HG03575 (cell line): ENCODE measurements around the gene LRRC4B.
"Not testable (repeated sequence)": the region's sequence is repeated elsewhere in the genome, so short reads cannot be mapped to it uniquely, and the experiment has no call there.

Experiments used
- ATAC-seq: cut with Tn5 transposase; IDR thresholded peaks from one replicate; pipeline ENCODE4 v1.9.1; 2021; ENCODE audit not compliant: unreplicated experiment, insufficient number of reproducible peaks, low FRiP score; ENCODE audit errors: extremely low read depth

Gene LRRC4B

GRCh38 chr19:50536662-50537305 is 31.5 kb downstream of the LRRC4B start:
- no peak for ATAC-seq

DNA sequence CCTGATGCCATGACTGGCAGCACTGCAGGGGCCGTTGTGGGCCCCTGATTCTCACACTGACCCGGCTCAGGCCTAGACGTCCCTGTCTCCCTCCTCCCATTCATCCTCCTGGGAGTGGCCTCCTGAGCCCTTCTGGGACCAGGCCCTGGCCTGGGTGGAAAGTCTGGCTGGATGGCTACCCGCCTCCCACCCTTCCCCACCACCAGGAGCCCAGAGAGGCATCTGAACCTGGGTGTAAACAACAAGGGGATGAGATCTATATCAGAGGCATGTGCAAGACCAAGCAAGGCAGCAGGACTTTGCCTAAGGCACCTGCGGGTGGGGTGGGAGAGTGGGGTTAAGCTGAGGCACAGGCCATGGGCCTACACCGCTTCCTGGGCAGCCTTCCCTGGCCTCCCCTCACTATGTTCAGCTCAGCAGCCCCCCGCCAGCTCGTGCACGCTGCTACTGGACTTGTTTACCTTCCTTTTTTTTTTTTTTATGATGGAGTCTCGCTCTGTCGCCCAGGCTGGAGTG is 32.5 kb downstream of the LRRC4B start:
- ATAC-seq, result no peak

DNA sequence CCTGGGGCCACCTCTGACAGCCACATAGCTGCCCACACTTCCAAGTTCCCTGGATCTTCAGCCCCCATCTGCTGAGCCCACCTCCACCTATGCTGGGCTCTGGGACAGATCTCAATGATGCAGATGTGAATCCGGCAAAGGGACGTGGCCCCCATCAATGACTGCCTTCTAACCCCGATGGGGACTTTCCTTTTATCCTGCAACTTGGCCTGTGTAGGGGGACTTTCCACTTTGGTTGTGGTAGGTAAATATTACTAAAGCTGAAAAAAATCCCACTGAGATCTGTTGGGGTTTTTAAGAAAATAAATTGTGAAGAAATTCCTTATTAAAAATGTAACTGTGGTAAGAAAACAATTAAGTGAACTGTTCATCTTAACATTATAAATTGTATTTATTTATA is 33.8 kb downstream of the LRRC4B start:
- ATAC-seq, result no peak

DNA sequence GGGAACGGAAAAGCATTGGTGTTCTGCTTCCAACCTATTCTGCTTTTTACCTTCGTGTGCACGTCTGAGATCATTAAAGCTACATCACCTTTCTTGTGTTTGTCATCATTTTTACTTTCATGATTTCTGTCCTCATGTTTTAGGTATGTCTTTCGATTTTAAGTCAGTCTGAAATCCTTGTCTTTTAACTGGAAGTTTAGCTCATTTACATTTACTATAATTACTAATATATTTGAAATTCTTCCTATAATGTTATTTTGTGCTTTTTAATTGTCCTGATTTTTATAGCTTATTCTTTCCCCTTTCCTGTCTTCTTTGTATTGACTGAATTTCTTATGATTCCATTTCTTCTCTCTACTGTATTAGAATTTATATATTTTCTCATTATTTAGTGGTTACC is 35.3 kb downstream of the LRRC4B start:
- no peak for ATAC-seq

DNA sequence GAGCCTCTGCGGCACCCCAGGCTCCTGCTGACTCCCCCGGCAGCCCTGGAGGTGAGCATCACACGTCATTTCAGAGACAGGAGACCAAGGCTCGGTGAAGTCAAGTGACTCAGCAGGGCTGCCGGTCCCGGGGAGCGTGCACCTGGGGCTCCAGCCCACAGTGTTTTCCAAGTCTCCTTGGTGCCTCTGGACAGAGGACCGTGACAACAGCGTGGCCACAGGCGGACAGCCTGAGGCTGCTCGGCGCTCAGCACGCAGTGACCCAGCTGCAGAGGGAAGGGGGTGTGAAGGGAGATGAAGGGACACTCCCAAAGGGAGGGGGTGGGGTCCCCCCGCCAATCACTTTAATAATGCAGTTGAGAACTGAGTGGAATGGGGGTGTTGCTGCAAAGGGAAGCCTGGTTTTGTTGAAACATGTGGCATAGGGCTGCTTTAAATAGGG is 37.0 kb downstream of the LRRC4B start:
- no peak for ATAC-seq

GRCh38 chr19:50528052-50528451 is 40.2 kb downstream of the LRRC4B start:
- not testable (repeated sequence) for ATAC-seq

DNA sequence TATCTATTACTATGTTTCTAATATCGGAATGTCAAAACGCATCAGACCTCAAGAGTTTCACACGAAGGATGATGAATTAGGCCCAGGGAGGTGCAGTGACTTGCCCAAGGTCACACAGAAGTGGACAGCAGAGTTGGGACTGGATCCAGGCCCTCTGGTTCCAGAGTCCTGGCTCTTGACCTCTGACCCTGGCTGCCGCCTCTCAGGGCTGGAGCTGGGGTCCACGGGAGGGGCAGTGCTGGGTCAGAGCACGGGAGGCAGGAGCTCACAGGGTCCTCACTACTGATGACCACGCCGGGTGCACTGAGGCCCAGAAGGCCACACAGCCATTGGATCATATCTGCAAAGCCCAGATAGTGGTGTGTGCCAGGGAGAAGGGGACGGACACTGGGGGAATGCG is 45.4 kb downstream of the LRRC4B start:
- ATAC-seq, result no peak

- no peak for ATAC-seq
Observed at GRCh38 chr19:50520822-50521465, 47.3 kb downstream of the LRRC4B start.

DNA sequence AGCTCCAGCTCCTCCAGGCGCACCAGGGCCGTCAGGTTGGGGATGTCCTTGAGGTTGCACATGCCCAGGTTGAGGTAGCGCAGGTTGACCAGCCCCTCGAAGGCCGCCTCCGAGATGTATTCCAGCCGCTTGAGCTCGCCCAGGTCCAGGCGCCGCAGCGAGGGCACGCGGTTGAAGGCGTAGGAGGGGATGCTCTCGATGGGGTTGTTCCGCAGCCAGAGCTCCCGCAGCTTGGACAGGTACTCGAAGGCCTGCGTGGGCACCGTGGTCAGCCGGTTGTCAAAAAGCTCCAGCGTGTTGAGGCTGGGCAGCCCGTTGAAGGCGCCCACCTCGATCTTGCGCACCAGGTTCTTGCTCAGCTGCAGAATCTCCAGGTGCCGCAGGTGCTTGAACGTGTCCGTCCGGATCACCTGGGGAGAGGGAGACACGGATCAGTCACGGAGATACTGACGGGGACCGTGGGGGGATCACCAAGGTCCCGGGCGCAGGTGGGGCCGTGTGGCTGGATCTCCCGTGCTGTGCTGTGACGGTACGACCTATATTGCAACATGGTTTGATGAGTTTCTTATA is 49.1 kb downstream of the LRRC4B start:
- ATAC-seq, result no peak

GRCh38 chr19:50518091-50519005 is 49.9 kb downstream of the LRRC4B start:
- no peak for ATAC-seq

DNA sequence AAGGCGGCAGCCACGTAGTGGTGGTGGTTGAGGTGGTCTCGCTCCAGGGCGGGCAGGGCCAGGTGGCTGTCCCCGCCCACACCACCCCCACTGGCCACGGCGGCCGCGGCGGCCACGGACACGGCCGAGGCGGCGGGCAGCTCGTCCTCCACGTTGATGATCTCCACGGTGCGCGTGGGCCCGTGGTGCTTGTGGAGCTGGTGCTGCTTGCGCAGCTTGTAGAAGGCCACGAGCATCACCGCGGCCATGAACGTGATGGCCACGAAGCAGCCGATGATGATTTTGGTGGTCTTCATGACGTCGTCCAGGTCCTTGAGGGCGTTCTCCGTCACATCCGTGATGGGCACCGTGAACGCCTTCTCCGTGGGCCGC is 50.5 kb downstream of the LRRC4B start:
- no peak for ATAC-seq

DNA sequence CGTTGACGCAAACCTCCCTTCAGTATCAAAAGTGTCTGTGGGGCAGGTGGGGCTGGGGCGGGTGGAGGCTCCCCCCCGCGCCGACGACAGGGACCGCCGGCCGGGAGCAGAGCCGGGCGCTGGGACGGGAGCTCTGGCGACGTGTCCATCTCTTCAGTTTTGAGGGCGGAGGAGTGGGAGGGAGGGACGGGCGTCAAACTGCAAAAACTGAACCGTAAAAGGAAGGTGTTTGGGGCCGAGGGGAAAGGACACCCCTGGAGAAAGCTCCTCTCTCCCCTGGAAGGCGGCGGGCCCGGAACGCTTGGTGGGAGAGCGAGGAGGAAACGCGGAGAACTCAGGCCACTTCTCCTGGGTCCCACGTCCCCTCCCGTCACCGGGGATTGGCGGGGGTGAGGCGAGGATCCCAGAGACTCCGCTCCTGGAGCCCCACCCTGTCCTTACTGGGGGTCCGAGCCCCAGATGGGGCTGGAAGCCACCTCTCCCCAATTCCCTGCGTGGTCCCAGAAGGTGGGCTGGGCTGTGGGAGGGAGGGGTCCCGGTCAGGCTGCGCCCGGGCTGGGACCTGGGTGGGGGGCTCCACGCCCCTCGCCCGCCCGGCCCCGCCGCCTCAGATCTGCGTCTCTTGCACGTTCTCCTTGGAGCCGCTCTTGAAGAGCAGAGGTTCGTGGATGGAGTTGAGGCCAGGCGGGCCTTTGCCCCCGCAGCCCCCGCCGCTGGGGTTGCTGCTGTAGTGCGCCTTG is 51.1 kb downstream of the LRRC4B start:
- no peak for ATAC-seq

DNA sequence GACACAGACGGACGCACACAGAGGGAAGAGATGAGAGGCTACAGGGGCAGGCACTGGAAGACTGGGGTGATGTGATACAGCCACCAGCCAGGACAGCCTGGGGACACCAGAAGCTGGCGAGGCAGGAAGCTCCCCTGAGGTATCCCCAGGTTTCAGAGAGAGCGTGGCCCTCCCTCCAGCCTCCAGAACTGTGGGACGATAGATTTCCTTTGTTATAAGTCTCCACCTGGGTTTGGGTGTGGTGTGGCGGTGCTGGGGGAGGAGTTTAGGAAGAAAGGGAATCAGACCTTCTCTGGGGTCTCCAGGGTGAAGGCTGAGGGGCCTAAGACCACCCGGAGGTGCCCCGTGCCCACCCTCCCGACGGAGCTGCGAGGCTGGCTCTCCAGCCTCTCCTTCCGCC is 51.8 kb downstream of the LRRC4B start:
- no peak for ATAC-seq

- ATAC-seq, result no peak
Observed at GRCh38 chr19:50515168-50515561, 53.1 kb downstream of the LRRC4B start.

DNA sequence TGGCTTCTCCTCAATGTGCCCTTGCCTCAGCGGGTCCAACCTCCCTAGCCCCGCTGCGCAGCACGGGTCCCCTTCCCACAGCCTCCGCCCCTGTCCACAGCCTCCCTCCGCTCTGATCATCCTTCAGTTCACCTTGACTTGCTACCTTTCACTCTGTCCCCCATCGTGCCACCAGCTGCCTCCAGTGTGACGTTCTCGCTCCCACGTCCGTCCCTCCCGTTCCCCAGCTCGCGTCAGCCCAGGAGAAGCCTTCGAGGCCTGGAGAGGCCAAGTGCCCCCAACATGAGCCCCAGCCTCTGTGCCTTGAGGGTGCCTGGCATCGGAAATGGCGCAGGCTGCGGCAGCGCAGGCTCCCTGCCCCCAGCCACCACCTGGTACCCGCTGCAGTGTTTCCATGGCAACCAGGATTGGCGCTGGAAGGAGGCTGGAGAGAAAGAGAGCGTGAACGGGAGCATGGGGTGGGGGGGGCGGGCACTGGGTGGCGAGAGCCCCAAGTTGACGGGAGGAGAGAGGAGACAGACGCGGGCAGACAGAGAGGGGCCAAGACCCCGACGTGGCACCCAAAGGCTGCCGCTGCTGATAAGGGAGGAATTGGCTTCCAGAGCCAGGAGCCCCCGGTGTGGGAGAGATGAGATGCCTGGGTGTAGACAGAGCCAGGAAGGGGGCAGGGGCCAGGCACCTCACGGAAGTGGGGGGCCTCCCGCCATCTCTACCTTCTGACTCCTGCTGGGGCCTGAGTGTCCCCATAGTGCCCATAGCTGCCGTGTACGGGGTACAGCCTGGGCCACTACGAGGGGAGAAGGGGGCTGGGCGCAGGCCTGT is 53.7 kb downstream of the LRRC4B start:
- ATAC-seq, result no peak

DNA sequence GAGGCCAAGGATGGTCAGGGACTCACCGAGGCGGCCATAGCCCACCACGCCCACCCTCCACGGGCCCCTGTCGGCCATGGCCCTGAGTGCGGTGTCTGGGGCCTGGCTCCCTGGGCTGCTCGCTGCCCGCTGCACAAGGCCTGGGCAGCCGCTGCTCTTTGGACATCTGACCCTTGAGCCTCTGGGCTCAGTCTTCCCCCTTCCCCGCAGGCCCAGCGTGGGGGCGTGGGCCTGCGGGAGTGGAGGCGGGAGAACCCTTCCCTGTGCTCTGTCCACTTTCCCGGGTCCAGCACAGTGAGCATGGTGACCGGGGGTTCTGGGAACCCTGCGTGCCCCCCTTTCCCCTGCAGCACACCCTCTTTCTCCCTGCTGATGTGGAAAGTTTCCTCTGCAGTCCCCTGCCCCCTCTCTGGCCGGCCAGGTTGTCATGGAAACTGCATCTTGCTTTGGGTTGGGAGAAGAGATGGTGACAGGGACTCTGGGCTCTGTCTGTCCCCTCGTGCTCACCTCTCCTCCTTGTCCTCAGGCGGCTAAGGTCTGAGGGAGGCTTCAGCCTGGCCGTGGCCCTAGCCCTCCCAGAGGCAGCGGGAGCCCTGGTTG is 54.4 kb downstream of the LRRC4B start, which contains the start of gene ASPDH:
Gene ASPDH, minus strand, starts transcription at position 168 of the 600 bp plus-strand sequence. Its CDS starts 90 bp downstream, at position 78.
- no peak for ATAC-seq

DNA sequence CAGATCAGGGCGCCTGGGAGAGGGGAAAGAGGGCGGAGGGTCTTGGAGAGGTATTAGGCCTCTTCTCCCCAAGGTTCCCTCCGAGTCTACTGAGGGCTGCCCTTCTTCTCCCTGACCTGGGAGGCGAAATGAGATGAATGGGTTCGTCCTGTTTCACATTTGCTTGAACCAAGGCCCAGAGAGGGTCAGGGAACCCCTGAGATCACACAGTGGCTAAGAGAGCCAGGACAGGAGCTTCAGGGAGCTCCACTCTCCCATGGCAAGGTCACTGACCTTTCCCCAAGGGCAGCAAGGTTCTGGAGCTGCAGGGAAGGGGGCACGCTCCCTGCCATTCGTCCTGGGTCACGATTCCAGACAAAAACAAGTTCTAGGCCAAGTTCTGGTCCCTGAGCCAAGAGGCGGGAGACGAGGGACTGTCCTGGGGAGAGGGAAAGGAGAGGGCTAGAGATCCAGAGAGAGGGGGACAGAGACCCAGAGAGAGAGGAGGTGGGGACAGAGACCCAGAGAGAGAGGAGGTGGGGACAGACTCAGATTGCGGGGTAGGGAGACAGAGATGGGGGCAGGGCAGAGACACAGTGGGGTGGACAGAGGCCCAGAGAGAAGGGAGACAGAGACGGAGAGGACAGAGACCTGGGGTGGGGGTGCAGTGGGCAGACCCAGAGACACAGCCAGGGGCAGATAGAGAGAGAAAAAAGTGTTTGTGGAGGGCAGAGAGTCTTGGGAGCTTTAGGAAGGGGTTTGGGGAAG is 55.1 kb downstream of the LRRC4B start:
- no peak for ATAC-seq
